Measurements from ENCODE around the gene ADGRA1.
"Not testable (repeated sequence)": the region's sequence is repeated elsewhere in the genome, so short reads cannot be mapped to it uniquely, and the experiment has no call there.

ADGRA1 gene

GRCh38 chr10:133143546-133143945 is 55.8 kb downstream of the ADGRA1 start:
- DNase-seq (ENCODE audit: low spot score), result no peak

- DNase-seq (ENCODE audit: low spot score), result no peak
These were observed 57.0 kb downstream of the ADGRA1 start for GRCh38 chr10:133144771-133145170.

GRCh38 chr10:133150226-133150625 is 62.5 kb downstream of the ADGRA1 start:
- no peak for DNase-seq (ENCODE audit: low spot score)

GRCh38 chr10:133150656-133151055 is 62.9 kb downstream of the ADGRA1 start:
- no peak for DNase-seq (ENCODE audit: low spot score)

- DNase-seq (ENCODE audit: low spot score), result not testable (repeated sequence)
These were observed 63.3 kb downstream of the ADGRA1 start for GRCh38 chr10:133151071-133151470.

- no peak for DNase-seq (ENCODE audit: low spot score)
These were observed 63.8 kb downstream of the ADGRA1 start for GRCh38 chr10:133151543-133151972.

- no peak for DNase-seq (ENCODE audit: low spot score)
These were observed 66.7 kb downstream of the ADGRA1 start for GRCh38 chr10:133154411-133154810.

- no peak for DNase-seq (ENCODE audit: low spot score)
These were observed 67.5 kb downstream of the ADGRA1 start for GRCh38 chr10:133154996-133155778.

- DNase-seq (ENCODE audit: low spot score), result no peak
These were observed 69.2 kb downstream of the ADGRA1 start for GRCh38 chr10:133156674-133157579.

GRCh38 chr10:133157662-133158436 is 70.1 kb downstream of the ADGRA1 start:
- DNase-seq (ENCODE audit: low spot score), result no peak

- DNase-seq (ENCODE audit: low spot score), result no peak
These were observed 70.7 kb downstream of the ADGRA1 start for GRCh38 chr10:133158437-133158755.

GRCh38 chr10:133158756-133159610 is 71.3 kb downstream of the ADGRA1 start:
- DNase-seq (ENCODE audit: low spot score), result no peak

GRCh38 chr10:133159611-133159949 is 71.9 kb downstream of the ADGRA1 start:
- no peak for DNase-seq (ENCODE audit: low spot score)

- no peak for DNase-seq (ENCODE audit: low spot score)
These were observed 72.5 kb downstream of the ADGRA1 start, which contains the start of gene KNDC1 for GRCh38 chr10:133159950-133160825. Gene KNDC1, plus strand, starts transcription at chr10:133160219. Its CDS starts 249 bp downstream, at chr10:133160468.

GRCh38 chr10:133160826-133161471 is 73.2 kb downstream of the ADGRA1 start:
- DNase-seq (ENCODE audit: low spot score), result no peak

GRCh38 chr10:133161486-133162109 is 73.9 kb downstream of the ADGRA1 start:
- DNase-seq (ENCODE audit: low spot score), result no peak

- no peak for DNase-seq (ENCODE audit: low spot score)
These were observed 74.6 kb downstream of the ADGRA1 start for GRCh38 chr10:133162178-133162909.
